Mammary epithelial cell (primary cell): ENCODE data around the gene TAF6.

Experiments used
- CTCF ChIP-seq, 2 donors: IDR thresholded peaks in 1 of 2; conservative IDR thresholded peaks in 1 of 2; 2 replicates each; pipeline ENCODE4 v1.5.1; 2011 to 2012; ENCODE audit warnings: inconsistent platforms in 2 of 2, low read length in 2 of 2, mild to moderate bottlenecking in 2 of 2, control low read depth in 1 of 2, low read depth in 1 of 2; ENCODE audit not compliant: insufficient read depth in 1 of 2; ENCODE audit errors: extremely low read depth in 1 of 2
- EZH2 ChIP-seq: IDR thresholded peaks from 2 replicates; pipeline ENCODE4 v1.6.1; 2012; ENCODE audit warnings: low read length, inconsistent platforms, borderline replicate concordance

DNA sequence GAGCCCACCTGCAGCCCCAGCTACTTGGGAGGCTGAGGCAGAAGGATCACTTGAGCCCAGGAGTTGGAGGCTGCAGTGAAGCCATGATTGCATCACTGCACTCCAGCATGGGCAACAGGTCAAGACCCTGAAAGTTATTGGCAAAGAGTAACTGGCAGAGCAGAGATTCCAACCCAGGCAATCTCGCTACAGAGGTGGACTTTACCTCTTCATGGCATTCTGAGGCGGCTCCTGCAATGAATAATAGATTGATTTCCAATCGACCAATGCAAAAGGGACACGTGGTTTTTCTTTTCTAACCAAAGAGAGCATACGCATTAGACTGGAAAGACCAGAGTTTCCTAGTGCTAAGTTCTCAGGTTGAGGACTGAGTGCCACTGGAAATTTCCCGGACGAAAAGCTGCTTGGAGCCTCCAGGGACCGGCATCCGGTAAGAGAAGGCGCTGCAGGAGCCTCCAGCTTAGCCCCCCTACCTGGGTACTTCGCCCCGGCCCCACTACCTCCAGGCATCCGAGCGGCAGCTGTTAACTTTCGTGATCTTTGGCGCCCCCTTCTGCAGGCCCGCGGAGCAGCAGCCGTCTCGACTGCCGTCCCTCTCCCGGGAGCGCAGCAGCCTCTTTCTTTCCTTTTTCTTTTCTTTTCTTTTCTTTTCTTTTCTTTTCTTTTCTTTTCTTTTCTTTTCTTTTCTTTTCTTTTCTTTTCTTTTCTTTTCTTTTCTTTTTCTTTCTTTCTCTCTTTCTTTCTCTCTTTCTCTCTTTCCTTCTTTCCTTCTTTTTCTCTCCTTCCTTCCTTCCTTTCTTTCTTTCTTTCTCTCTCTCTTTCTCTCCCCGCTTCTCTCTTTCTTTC, 11.7 kb upstream of the TAF6 start:
- peak; percentile 55 to 74 for TF ChIP-seq CTCF (conservative IDR thresholded peaks at IDR 0.05 in 1 of 2, IDR thresholded peaks at IDR 0.05 in 1 of 2; ENCODE audit: extremely low read depth in 1 of 2, insufficient read depth in 1 of 2, low read depth in 1 of 2, low read length in 2 of 2)
- no peak for TF ChIP-seq EZH2
